GM23248 (cell line): ENCODE results near the gene CBL. TPM values are rescaled to one million over a fixed set of nuclear protein-coding genes. Genes with fewer than 3 reads are reported as not detected.

ENCODE experiments used
- DNase-seq: peaks from one replicate; pipeline ENCODE4 v3.0.0-alpha.2; 2015
- H2AFZ ChIP-seq: fragments of 200-600 bp; sonication (generic); 2 replicates; pipeline ENCODE4 v1.6.1; 2016; ENCODE audit warnings: antibody characterized with exemption
- H3F3A ChIP-seq: fragments of 200-600 bp; sonication (generic); 2 replicates; pipeline ENCODE4 v1.6.1; 2016; ENCODE audit warnings: mild to moderate bottlenecking, antibody characterized with exemption, mixed run types; ENCODE audit not compliant: insufficient read depth
- H3K27ac ChIP-seq: fragments of 200-600 bp; sonication (generic); 2 replicates; pipeline ENCODE4 v1.5.1; 2016; ENCODE audit warnings: mild to moderate bottlenecking
- H3K27me3 ChIP-seq: fragments of 200-600 bp; sonication (generic); replicated peaks from 2 replicates; pipeline ENCODE4 v1.6.1; 2016; ENCODE audit warnings: mild to moderate bottlenecking; ENCODE audit not compliant: insufficient read depth
- H3K36me3 ChIP-seq: fragments of 200-600 bp; sonication (generic); 2 replicates; pipeline ENCODE4 v1.6.1; 2016; ENCODE audit warnings: low read depth, mild to moderate bottlenecking
- H3K4me1 ChIP-seq: fragments of 200-600 bp; sonication (generic); 2 replicates; pipeline ENCODE4 v1.6.1; 2016; ENCODE audit warnings: mild to moderate bottlenecking; ENCODE audit not compliant: insufficient read depth
- H3K4me2 ChIP-seq: fragments of 200-600 bp; sonication (generic); one replicate; pipeline ENCODE4 v1.6.1; 2016; ENCODE audit warnings: mild to moderate bottlenecking; ENCODE audit not compliant: unreplicated experiment
- H3K4me3 ChIP-seq: fragments of 200-600 bp; sonication (generic); 2 replicates; pipeline ENCODE4 v1.5.1; 2016; ENCODE audit warnings: mild to moderate bottlenecking
- H3K79me2 ChIP-seq: fragments of 200-600 bp; sonication (generic); 2 replicates; pipeline ENCODE4 v1.6.1; 2016; ENCODE audit warnings: mild to moderate bottlenecking; ENCODE audit not compliant: insufficient read depth
- H3K9ac ChIP-seq: fragments of 200-600 bp; sonication (generic); 2 replicates; pipeline ENCODE4 v1.6.1; 2016; ENCODE audit warnings: mild to moderate bottlenecking
- H3K9me2 ChIP-seq: fragments of 200-600 bp; sonication (generic); 2 replicates; pipeline ENCODE4 v1.6.1; 2016; ENCODE audit warnings: mixed run types, mild to moderate bottlenecking, moderate library complexity; ENCODE audit not compliant: insufficient read depth
- H3K9me3 ChIP-seq: fragments of 200-600 bp; sonication (generic); one replicate; pipeline ENCODE4 v1.6.1; 2017; ENCODE audit warnings: low read depth
- H4K20me1 ChIP-seq: fragments of 200-600 bp; sonication (generic); 2 replicates; pipeline ENCODE4 v1.6.0; 2016; ENCODE audit not compliant: insufficient read depth
- EZH2 ChIP-seq: fragments of 200-600 bp; sonication (generic); IDR thresholded peaks from 2 replicates; pipeline ENCODE4 v1.6.1; 2018; ENCODE audit warnings: antibody characterized with exemption, mild to moderate bottlenecking; ENCODE audit not compliant: insufficient read depth, poor library complexity, severe bottlenecking
- EZH2phosphoT487 ChIP-seq: fragments of 200-600 bp; sonication (generic); IDR thresholded peaks from 2 replicates; pipeline ENCODE4 v1.6.1; 2018; ENCODE audit warnings: antibody characterized with exemption, moderate library complexity, mild to moderate bottlenecking, low read depth; ENCODE audit not compliant: insufficient read depth
- WGBS, 2 experiments: methylation state at CpG; one replicate each; pipeline ENCODE4 v1.1.6; 2015 to 2017; ENCODE audit warnings: low lambda C conversion rate in 2 of 2, low coverage in 1 of 2; ENCODE audit errors: missing lambda C conversion rate in 2 of 2; 5-methylcytosine and 5-hydroxymethylcytosine counted together
- in situ Hi-C: fragments of 300-500 bp; cut with MboI; formaldehyde crosslinking; loops from 2 replicates; pipeline ENCODE4 v1.15.0; 2020
- polyA plus RNA-seq: library from polyadenylated mRNA; unstranded; fragments of >200 nt; fragmentation: Nextera tagmentation; extraction: Ambion mirVana; gene quantifications from 2 replicates; pipeline ENCODE4 v1.2.1, GENCODE V29; 2016
- total RNA-seq: library from RNA; depleted of rRNA; stranded (reverse); fragments of >200 nt; shearing (Covaris generic); gene quantifications from 2 replicates; pipeline ENCODE4 v1.2.3, GENCODE V29; 2014

Gene CBL
- total and polyA plus RNA-seq, 2 experiments from 2014 or later: 5.8 to 8.6 TPM

DNA sequence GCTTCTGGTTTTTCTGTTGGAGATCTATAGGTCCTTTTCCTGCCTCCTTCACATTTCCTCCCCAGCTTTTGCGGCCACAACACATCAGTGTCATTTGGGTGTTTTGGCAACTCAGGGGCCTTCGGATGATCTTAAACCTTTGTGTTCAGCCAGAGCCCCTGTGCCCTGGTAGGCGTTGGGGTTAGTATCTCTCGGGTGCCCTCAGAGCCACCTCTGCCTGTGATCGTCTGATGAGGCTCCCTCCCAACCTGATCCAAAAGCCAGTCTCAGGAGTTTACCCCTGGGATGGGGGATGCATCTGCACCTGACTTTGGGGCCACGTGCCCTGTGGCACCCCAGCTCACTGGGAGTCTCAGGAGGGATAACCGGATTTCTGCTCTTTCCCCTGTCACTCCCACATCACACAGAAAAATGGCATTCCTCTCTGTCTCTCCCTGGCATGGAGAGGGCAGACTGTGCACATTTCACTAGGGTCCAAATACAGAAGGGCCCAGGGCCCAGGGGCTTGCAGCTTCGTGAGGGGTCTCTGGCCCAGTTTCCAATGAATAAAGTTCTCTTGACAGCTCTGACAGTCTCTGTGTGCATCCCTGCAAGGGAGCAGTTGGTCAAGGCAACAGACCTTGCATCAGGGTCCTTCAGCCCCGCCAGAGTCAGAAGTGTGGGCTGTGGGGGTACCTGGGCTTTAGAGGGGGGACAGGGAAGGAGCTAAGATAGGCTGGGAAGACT lies 130.8 kb downstream of the CBL start:
- 66 to 70% methylated on average over 9 of the region's 9 CpGs for WGBS, 2 experiments
- DNase-seq: no peak
- peak overlapping the region; percentile 64 for H3K4me2 ChIP-seq
- H3F3A ChIP-seq: peaks cover 9% of the 10 kb centered on the region; the same call in 1 of the 2 replicates
- peak overlapping the region; percentile 41; the same call in 1 of the 2 replicates for H2AFZ ChIP-seq
- no peaks in the 10 kb centered on the region for H3K27me3 ChIP-seq
- in situ Hi-C loops: no loop called here
- peak overlapping the region; percentile 42; the same call in 1 of the 2 replicates for H3K9ac ChIP-seq
- peak overlapping the region; percentile 45 for H3K4me3 ChIP-seq
- no peaks in the 10 kb centered on the region for H3K9me3 ChIP-seq
- no peaks in the 10 kb centered on the region for H3K9me2 ChIP-seq
- no peaks in the 10 kb centered on the region for H4K20me1 ChIP-seq
- H3K4me1 ChIP-seq: peaks cover 29% of the 10 kb centered on the region; the same call in 1 of the 2 replicates
- TF ChIP-seq EZH2: no peak
- TF ChIP-seq EZH2phosphoT487: no peak
- peak overlapping the region; percentile 30; the same call in 1 of the 2 replicates for H3K27ac ChIP-seq
- peaks cover 28% of the 10 kb centered on the region for H3K79me2 ChIP-seq
- H3K36me3 ChIP-seq: no peaks in the 10 kb centered on the region

DNA sequence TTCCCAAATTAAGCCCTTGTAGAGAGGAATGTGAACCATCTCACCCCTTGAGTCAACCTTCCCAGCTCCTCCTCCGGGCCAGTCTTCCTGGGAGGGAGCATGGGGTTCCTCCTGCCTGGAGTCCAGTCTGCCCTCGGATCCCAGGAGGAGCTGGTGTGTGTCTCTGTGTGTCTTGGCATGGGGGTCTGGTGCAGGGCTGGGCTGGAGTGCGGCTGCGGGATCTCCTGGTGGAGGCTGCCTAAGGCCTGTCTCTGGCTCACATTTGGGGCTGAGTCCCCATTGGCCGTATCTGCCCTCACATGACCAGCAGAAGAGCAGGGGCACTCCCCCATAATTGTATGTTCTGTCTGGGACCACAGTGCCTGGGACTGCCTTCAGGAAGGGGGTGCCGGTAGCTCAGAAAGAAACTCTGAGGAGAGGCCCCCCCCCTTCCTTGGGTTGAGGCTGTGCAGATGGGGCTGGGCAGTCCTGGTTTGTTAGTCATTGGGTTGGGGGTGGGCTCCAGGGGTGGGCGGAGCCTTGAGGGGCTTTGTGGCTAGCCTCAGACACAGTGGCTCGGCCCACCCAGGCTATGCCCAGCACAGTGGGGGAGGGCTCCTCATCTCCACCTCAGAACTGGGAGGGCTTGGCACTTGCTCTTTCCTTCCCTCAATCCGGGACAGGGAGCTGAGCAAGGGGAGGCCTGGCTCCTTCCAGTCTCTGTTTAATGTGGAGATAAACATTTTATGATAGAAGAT lies 131.6 kb downstream of the CBL start:
- H3K9ac ChIP-seq: peak overlapping the region; percentile 42
- TF ChIP-seq EZH2phosphoT487: no peak
- no peak for TF ChIP-seq EZH2
- no peaks in the 10 kb centered on the region for H4K20me1 ChIP-seq
- peaks cover 28% of the 10 kb centered on the region for H3K79me2 ChIP-seq
- no peaks in the 10 kb centered on the region for H3K9me3 ChIP-seq
- H3K4me2 ChIP-seq: peak overlapping the region; percentile 64
- no peaks in the 10 kb centered on the region for H3K27me3 ChIP-seq
- H3K27ac ChIP-seq: peak overlapping the region; percentile 30
- WGBS, 2 experiments: 21 to 35% methylated on average over 7 to 8 of the region's 9 CpGs
- peak; percentile 68 for DNase-seq
- H3K36me3 ChIP-seq: no peaks in the 10 kb centered on the region
- H3K9me2 ChIP-seq: no peaks in the 10 kb centered on the region
- in situ Hi-C loops: no loop called here
- peak overlapping the region; percentile 41; the same call in 1 of the 2 replicates for H2AFZ ChIP-seq
- peaks cover 9% of the 10 kb centered on the region; the same call in 1 of the 2 replicates for H3F3A ChIP-seq
- H3K4me1 ChIP-seq: peaks cover 29% of the 10 kb centered on the region; the same call in 1 of the 2 replicates
- H3K4me3 ChIP-seq: peak overlapping the region; percentile 45

DNA sequence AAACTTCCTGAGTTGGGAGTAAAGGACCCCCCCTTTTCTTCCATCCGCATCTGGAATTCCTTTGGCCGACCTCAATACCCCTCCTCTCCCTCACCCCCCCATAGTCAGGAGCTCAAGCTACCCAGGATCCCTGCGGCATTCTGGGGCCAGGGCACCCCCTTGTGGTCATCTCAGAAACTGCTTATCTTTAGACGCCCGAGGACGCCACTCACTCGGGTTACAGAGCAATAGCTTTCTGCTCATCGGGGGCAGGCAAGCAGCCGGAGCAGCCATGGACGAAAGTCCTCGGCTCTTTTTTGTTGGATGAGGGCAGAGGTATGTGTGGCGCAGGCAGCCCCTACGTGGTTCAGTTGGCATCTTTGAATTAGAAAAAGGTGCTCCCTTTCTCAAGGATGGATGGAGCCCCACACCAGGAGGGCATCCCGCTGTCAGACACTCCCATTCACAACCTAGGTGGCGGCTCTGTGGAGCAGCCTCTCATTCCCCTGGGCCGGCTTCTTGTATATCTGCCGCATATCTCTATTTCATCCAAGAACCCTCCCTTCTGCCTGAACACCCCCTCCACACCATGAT lies 132.3 kb downstream of the CBL start:
- peaks cover 28% of the 10 kb centered on the region for H3K79me2 ChIP-seq
- no peaks in the 10 kb centered on the region for H3K9me2 ChIP-seq
- H3K36me3 ChIP-seq: no peaks in the 10 kb centered on the region
- H3K27ac ChIP-seq: peak overlapping the region; percentile 30
- no peaks in the 10 kb centered on the region for H3K27me3 ChIP-seq
- H2AFZ ChIP-seq: no peak overlapping the region
- peaks cover 29% of the 10 kb centered on the region; the same call in 1 of the 2 replicates for H3K4me1 ChIP-seq
- H3K9me3 ChIP-seq: no peaks in the 10 kb centered on the region
- no peaks in the 10 kb centered on the region for H4K20me1 ChIP-seq
- 26 to 31% methylated on average over 17 of the region's 17 CpGs for WGBS, 2 experiments
- H3F3A ChIP-seq: peaks cover 9% of the 10 kb centered on the region; the same call in 1 of the 2 replicates
- H3K9ac ChIP-seq: no peak overlapping the region
- H3K4me2 ChIP-seq: peak overlapping the region; percentile 64
- in situ Hi-C loops: no loop called here
- TF ChIP-seq EZH2 (no peak), EZH2phosphoT487 (no peak)
- DNase-seq: peak; percentile 81
- H3K4me3 ChIP-seq: peak overlapping the region; percentile 45; the same call in 1 of the 2 replicates

DNA sequence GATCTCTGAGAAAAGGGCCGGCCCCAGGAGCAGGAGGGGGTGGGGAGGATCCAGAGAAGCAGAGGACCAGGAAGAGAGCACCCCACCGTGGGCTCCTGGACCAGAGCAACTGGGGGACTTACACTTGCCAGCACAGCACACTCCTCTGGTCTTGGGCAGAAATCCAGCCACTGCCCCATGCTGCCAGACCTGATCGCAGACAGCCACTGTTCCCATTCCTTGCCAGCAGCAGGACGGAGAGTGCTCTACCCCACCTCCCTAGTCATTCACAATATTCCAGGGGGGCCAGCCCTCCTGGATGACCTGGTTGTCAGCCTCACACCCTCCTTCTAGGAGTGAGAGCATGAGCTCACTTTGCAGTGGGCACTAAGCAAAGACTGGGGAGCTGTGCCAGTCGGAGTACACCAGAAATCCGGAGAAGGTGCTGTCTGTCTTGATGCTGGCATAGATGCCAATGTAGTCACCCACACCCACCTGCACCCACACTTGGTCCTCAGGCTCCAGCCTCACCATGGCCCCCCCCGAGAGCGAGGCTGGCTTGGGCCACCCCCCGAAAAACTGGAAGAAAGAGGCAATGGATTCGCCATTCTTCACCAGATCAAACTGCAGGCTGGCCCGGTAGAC lies 132.9 kb downstream of the CBL start:
- Histone ChIP-seq H3K9me2 (no peaks in the 10 kb centered on the region), H3K4me2 (peak overlapping the region; percentile 82), H3K4me1 (peaks cover 29% of the 10 kb centered on the region; the same call in 1 of the 2 replicates), H3K4me3 (peak overlapping the region; percentile 75), H3K9ac (no peak overlapping the region), H3K27ac (no peak overlapping the region), H3K79me2 (peaks cover 28% of the 10 kb centered on the region), H3K27me3 (no peaks in the 10 kb centered on the region), H3K36me3 (no peaks in the 10 kb centered on the region), H4K20me1 (no peaks in the 10 kb centered on the region), H3K9me3 (no peaks in the 10 kb centered on the region), H2AFZ (no peak overlapping the region), H3F3A (peaks cover 9% of the 10 kb centered on the region; the same call in 1 of the 2 replicates)
- in situ Hi-C loops: no loop called here
- 78 to 80% methylated on average over 8 to 11 of the region's 11 CpGs for WGBS, 2 experiments
- TF ChIP-seq EZH2phosphoT487: no peak
- TF ChIP-seq EZH2: no peak
- no peak for DNase-seq
